HepG2 (cell line): ENCODE data around the gene RNU7-1. TPM values are rescaled to one million over a fixed set of nuclear protein-coding genes. Genes with fewer than 3 reads are reported as not detected.
A peak's percentile ranks its signal among the peaks of the same experiment; 100 is the strongest.

ENCODE experiments used
- ERF ChIP-seq: IDR thresholded peaks from 2 replicates; pipeline ENCODE4 v1.6.1; 2018; ENCODE audit warnings: missing biosample characterization, missing genetic modification reagents
- FOXC1 ChIP-seq: sonication (generic); formaldehyde crosslinking; IDR thresholded peaks from 2 replicates; pipeline ENCODE4 v1.8.0; 2022; ENCODE audit warnings: mild to moderate bottlenecking, missing genetic modification reagents, borderline replicate concordance
- FOXO1 ChIP-seq: sonication (generic); formaldehyde crosslinking; IDR thresholded peaks from 2 replicates; pipeline ENCODE4 v1.4.0; 2020; ENCODE audit warnings: missing genetic modification reagents
- KDM2A ChIP-seq: sonication (generic); formaldehyde crosslinking; IDR thresholded peaks from 2 replicates; pipeline ENCODE4 v1.4.0; 2020; ENCODE audit warnings: low read depth, missing genetic modification reagents, borderline replicate concordance
- MIER2 ChIP-seq: IDR thresholded peaks from 2 replicates; pipeline ENCODE4 v1.6.1; 2016; ENCODE audit warnings: missing biosample characterization, missing genetic modification reagents
- MIXL1 ChIP-seq: IDR thresholded peaks from 2 replicates; pipeline ENCODE4 v1.6.1; 2016
- NFKB2 ChIP-seq: sonication (generic); formaldehyde crosslinking; IDR thresholded peaks from 2 replicates; pipeline ENCODE4 v1.4.0; 2020; ENCODE audit warnings: missing genetic modification reagents, borderline replicate concordance
- SPEN ChIP-seq: sonication (generic); formaldehyde crosslinking; IDR thresholded peaks from 2 replicates; pipeline ENCODE4 v1.5.1; 2020; ENCODE audit warnings: low read depth, mild to moderate bottlenecking, missing genetic modification reagents
- TEAD3 ChIP-seq: optimal IDR thresholded peaks from 2 replicates; pipeline ENCODE3; 2016; ENCODE audit warnings: borderline replicate concordance
- ZBTB4 ChIP-seq: sonication (generic); formaldehyde crosslinking; IDR thresholded peaks from 2 replicates; pipeline ENCODE4 v1.4.0; 2020; ENCODE audit warnings: missing genetic modification reagents, mild to moderate bottlenecking, borderline replicate concordance
- ZEB1 ChIP-seq: IDR thresholded peaks from 2 replicates; pipeline ENCODE4 v1.6.1; 2012; ENCODE audit warnings: mild to moderate bottlenecking, low read depth, inconsistent platforms; ENCODE audit not compliant: insufficient replicate concordance
- ZKSCAN8 ChIP-seq: IDR thresholded peaks from 2 replicates; pipeline ENCODE4 v1.6.1; 2016; ENCODE audit warnings: borderline replicate concordance, missing genetic modification reagents, missing compliant biosample characterization
- polyA plus RNA-seq, 8 experiments: library from polyadenylated mRNA; depleted of rRNA in 3 of 8; stranded (reverse) in 7 of 8; unstranded in 1 of 8; fragments of >200 nt; fragmentation: Illumina TruSeq in 4 of 8; extraction: Trizol in 4 of 8; gene quantifications; 2 replicates each; pipeline versions ENCODE4 v1.2.1 to v1.2.3, GENCODE V29; 2011 to 2016; ENCODE audit warnings: low read depth in 4 of 8, missing spikeins in 1 of 8, mixed read lengths in 1 of 8; ENCODE audit not compliant: insufficient read depth in 1 of 8
- total RNA-seq, 5 experiments: library from RNA; depleted of rRNA; stranded (reverse); fragments of >200 nt; fragmentation: Illumina TruSeq; extraction: Trizol; gene quantifications; 2 replicates each; pipeline ENCODE4 v1.2.3, GENCODE V29; 2016; ENCODE audit warnings: low read depth in 1 of 5
- TF ChIP-seq, protein P1 (sequence below), 2 experiments: sonication (generic) in 1 of 2; formaldehyde crosslinking in 1 of 2; IDR thresholded peaks; 2 replicates each; pipeline versions ENCODE4 v1.6.1 to v1.9.0; 2014 to 2022; ENCODE audit warnings: antibody characterized with exemption in 1 of 2, borderline replicate concordance in 1 of 2, inconsistent platforms in 1 of 2, low read depth in 1 of 2, missing genetic modification reagents in 1 of 2
- TF ChIP-seq, protein P2 (sequence below): IDR thresholded peaks from 2 replicates; pipeline ENCODE4 v1.6.1; 2016; ENCODE audit warnings: low read depth, borderline replicate concordance

Gene RNU7-1
- total and polyA plus RNA-seq, 2 of the 13 experiments (the other 11 are each of a cell fraction or from before 2014, with no cell fraction given) = not detected

GRCh38 chr12:6946033-6946919 lies 2.7 kb downstream of the RNU7-1 start (continued):
- TF ChIP-seq ZEB1 (peak; percentile 73), ZBTB4 (no peak), NFKB2 (CRISPR knock-in tag) (peak; percentile 48; the same call in 1 of the 2 replicates), MIXL1 (CRISPR knock-in tag) (peak; percentile 68), TEAD3 (peak; percentile 56), KDM2A (peak; percentile 72), SPEN (CRISPR knock-in tag) (peak; percentile 57; the same call in 1 of the 2 replicates), FOXC1 (CRISPR knock-in tag) (peak; percentile 84), ZKSCAN8 (CRISPR knock-in tag) (0 out of 2 replicates have a peak, but pooled peaks have one; percentile 6), MIER2 (CRISPR knock-in tag) (0 out of 2 replicates have a peak, but pooled peaks have one; percentile 27), ERF (CRISPR knock-in tag) (no peak; the same call in 1 of the 2 replicates), FOXO1 (CRISPR knock-in tag) (peak; percentile 49; the same call in 1 of the 2 replicates)
- TF ChIP-seq, protein P1, sequence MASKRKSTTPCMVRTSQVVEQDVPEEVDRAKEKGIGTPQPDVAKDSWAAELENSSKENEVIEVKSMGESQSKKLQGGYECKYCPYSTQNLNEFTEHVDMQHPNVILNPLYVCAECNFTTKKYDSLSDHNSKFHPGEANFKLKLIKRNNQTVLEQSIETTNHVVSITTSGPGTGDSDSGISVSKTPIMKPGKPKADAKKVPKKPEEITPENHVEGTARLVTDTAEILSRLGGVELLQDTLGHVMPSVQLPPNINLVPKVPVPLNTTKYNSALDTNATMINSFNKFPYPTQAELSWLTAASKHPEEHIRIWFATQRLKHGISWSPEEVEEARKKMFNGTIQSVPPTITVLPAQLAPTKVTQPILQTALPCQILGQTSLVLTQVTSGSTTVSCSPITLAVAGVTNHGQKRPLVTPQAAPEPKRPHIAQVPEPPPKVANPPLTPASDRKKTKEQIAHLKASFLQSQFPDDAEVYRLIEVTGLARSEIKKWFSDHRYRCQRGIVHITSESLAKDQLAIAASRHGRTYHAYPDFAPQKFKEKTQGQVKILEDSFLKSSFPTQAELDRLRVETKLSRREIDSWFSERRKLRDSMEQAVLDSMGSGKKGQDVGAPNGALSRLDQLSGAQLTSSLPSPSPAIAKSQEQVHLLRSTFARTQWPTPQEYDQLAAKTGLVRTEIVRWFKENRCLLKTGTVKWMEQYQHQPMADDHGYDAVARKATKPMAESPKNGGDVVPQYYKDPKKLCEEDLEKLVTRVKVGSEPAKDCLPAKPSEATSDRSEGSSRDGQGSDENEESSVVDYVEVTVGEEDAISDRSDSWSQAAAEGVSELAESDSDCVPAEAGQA (IDR thresholded peaks at IDR 0.05; ENCODE audit: low read depth) = 0 out of 2 replicates have a peak, but pooled peaks have one; percentile 29
- TF ChIP-seq, protein P1 (CRISPR knock-in tag; IDR thresholded peaks at IDR 0.05; ENCODE audit: borderline replicate concordance) = no peak
- TF ChIP-seq, protein P2, sequence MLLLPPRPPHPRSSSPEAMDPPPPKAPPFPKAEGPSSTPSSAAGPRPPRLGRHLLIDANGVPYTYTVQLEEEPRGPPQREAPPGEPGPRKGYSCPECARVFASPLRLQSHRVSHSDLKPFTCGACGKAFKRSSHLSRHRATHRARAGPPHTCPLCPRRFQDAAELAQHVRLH = peak; percentile 87; the same call in 1 of the 2 replicates
